HG02973 (cell line): ENCODE measurements around the gene LRRFIP1.
"Not testable (repeated sequence)": the region's sequence is repeated elsewhere in the genome, so short reads cannot be mapped to it uniquely, and the experiment has no call there.

ENCODE experiments used
- ATAC-seq: cut with Tn5 transposase; IDR thresholded peaks from one replicate; pipeline ENCODE4 v1.9.1; 2021; ENCODE audit warnings: moderate library complexity; ENCODE audit not compliant: unreplicated experiment

The LRRFIP1 gene

GRCh38 chr2:237661270-237661669, 33.9 kb downstream of the LRRFIP1 start:
- ATAC-seq: no peak

DNA sequence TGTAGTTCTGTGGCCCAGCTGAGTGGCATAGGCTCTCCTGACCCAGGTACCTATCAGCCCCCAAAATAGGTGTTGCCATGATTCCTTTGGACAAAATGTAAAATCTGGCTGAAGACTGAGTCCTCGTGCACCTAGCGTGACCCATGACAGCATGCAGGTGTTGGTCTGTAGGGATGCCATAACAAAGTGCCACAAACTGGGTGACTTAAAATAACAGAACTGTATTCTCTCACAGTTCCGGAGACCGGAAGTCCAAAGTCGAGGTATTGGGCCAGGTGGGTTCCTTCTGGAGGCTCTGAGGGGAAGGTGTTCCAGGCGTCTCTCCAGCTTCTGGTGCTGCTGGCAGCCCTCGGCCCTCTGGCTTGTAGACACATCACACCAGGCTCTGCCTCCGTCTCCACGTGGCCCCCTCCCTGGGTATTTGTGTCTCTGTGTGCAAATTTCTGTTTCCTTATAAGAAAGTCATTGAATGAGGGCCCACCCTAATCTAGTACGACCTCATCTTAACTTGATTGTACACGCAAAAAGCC, 34.5 kb downstream of the LRRFIP1 start:
- no peak for ATAC-seq

- ATAC-seq: no peak
Measured at GRCh38 chr2:237662671-237663093, 35.3 kb downstream of the LRRFIP1 start.

DNA sequence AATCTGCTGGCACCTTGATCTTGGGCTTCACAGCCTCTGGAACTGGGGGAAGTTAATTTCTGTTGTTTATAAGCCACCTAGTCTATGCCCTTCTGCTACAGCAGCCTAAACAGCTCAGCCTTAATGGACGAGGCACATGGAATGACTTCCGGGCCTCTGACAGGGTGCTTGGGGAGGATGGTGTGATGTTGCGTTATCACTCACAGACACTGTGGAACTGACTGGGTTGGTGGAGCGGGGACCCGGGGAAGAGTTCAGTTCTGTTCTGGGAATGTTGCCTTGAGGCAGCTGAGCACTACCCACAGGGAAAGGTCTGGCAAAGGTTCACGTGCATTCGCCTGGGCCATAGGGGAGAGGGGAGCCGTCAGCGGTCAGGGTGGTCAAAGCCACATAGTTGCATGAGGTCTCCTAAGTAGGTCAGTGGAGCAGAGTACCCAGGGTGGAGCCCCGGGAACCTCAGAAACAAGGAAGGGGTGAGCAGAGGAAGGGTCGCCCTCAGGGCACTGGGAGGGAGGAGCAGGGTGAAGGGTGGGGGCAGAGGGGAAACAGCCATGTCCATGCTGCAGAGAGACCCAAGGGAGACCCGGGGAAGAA, 36.2 kb downstream of the LRRFIP1 start:
- ATAC-seq: no peak

DNA sequence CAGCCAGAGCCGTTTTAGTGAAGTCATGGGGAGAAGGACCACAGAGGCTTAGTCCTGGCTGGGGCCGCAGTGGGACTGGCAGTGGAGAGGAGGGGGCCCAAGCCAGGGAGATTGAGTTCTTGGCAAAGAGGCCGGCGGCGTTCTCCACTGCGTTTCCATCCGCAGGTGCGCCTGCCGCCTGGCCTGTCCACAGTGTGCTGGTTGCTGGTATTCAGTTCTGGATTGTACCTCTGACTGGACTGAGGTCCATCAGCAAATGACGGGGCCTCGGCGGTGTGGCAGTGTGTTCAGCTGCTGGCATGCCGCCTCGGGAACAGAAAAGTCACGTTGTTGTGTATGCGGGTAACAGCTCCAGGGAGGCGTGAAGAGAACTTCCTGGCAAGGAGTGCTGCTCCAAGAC, 36.8 kb downstream of the LRRFIP1 start:
- ATAC-seq: no peak

DNA sequence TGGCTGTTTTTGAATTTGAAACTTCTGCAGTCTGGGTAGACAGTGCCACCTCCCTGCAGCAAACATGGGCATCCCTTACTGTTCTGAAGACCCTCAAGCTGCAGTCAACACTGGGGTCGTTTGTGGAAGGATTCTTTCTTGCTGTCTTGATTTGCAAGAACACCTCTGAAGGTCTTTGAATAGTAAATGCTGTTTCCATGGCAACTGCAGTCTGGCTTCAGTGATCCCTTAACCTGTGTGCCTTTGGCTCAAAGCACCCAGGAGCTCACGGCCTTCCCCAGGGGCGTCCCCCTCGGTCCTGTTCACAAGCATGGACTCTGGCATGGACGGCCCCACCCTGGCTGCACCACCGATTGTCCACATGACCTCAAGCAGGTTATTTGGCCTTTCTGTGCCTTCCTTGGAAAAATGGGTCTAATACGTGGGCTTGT, 38.3 kb downstream of the LRRFIP1 start:
- ATAC-seq: no peak

- no peak for ATAC-seq
Measured at GRCh38 chr2:237666606-237667005, 39.2 kb downstream of the LRRFIP1 start.

DNA sequence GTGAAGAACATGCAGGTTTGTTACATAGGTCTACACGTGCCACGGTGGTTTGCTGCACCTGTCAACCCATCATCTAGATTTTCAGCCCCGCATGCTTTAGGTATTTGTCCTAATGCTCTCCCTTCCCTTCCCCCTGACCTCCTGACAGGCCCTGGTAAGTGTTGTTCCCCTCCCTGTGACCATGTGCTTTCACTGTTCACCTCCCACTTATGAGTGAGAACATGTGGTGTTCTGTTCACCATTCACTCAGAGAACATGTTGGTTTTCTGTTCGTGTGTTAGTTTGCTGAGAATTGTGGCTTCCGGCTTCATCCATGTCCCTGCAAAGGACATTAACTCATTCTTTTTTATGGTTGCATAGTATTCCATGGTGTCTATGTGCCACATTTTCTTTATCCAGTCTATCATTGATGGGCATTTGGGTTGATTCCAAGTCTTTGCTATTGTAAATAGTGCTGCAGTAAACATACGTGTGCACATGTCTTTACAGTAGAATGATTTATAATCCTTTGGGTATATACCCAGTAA, 39.7 kb downstream of the LRRFIP1 start:
- ATAC-seq: not testable (repeated sequence)

DNA sequence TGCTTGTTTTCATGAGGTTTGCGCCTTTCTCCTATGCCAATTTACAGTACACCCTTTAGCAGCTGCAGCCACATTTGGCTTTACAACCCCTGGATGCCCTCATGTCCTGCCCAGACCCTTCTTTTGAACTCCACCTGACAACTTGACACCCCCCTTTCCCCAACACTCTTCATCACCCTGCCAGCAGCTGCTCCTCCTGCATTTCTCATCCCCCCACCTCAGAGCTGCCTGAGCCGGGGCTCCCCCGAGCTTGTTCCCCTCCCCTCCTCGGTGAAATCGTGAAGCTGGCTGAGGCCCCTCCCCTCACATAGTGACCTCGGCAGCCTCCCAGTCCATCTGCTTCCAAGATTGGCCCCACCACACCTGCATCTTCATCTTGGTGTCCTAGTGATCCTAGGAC, 40.5 kb downstream of the LRRFIP1 start:
- no peak for ATAC-seq

- ATAC-seq: no peak
Measured at GRCh38 chr2:237668440-237668839, 41.1 kb downstream of the LRRFIP1 start.

DNA sequence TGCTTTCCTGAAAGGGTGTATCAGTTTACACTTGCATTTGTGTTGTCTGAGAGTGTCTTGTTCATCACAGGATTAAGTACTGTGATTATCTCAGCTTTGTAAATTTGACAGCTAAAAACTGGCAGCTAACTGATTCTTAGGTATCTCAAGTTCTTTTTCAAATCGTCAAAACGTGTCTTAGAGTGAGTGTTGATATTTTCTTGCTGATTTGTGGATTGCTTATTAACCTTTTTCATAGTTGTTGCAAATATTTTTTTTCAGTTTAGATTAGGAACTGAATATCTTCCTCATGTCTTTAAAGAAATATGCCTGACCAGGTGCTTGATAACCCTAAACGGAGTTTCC, 41.9 kb downstream of the LRRFIP1 start:
- ATAC-seq: no peak

- no peak for ATAC-seq
Measured at GRCh38 chr2:237669628-237670392, 42.4 kb downstream of the LRRFIP1 start.

DNA sequence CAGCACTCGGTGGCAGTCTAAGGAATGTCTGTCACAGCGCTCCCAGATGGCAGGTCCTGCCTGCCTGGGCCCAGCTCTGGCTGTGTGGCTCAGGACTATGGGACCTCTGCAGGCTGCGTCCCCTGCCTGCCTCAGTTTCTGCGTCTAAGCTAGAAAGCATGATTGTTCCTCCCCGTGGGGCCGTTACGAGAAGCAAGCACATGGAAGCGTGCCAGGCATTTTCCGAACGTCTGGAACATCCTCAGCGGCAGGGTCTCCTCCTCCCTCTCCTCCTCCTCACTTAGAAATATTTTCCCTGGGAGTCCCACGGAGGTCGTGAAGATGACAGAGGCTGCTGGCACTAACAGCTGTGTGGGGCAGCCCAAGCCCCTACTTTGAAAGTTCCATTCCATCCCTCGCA, 43.3 kb downstream of the LRRFIP1 start:
- no peak for ATAC-seq

- no peak for ATAC-seq
Measured at GRCh38 chr2:237671466-237672138, 44.2 kb downstream of the LRRFIP1 start.

DNA sequence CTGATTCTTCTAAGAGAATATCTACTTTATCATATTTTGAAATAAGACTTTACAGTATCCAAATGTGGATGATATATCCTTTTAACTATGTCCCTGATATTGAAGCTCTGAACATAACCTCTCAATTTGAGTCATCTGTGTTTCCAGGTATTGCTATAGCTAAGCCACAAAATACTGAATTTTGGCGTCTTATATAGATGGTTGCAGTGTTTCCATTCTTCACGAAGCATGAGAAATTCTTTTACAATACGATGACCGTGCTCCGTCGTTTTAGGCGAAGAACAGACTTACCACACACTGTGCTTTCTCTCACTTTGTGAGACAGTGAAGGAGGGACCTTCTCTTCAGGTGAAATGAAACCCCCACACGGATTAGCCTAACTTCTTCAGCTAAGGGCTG, 45.3 kb downstream of the LRRFIP1 start:
- no peak for ATAC-seq

- ATAC-seq: no peak
Measured at GRCh38 chr2:237673130-237674001, 46.0 kb downstream of the LRRFIP1 start.

DNA sequence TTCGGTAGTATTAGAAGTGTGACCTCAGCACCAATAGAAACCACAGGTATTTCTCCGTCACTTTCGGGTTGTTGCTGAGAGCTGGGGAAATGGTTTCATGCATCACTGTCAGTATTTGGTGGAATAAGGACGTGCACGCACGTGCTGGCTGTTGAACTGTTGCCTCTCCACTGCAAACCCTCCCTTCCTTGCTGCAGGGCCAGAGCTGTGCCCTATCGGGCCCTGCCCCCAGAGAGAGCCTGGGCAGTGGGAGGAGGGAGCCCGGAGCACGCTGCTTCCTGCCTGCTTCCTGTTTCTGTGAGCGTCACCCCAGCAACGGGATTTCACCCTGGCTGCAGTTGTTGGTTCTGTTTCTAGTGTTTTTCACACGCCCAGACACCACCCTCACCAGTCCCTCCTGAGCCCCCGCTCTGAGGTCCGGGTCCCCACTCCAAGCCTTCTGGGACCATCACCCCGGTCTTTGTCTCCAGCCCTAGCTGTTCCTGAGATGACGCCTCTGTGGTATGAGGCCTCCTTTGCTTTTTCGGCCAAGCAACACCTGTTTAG, 47.4 kb downstream of the LRRFIP1 start:
- ATAC-seq: peak; percentile 79

- no peak for ATAC-seq
Measured at GRCh38 chr2:237675316-237675715, 47.9 kb downstream of the LRRFIP1 start.

DNA sequence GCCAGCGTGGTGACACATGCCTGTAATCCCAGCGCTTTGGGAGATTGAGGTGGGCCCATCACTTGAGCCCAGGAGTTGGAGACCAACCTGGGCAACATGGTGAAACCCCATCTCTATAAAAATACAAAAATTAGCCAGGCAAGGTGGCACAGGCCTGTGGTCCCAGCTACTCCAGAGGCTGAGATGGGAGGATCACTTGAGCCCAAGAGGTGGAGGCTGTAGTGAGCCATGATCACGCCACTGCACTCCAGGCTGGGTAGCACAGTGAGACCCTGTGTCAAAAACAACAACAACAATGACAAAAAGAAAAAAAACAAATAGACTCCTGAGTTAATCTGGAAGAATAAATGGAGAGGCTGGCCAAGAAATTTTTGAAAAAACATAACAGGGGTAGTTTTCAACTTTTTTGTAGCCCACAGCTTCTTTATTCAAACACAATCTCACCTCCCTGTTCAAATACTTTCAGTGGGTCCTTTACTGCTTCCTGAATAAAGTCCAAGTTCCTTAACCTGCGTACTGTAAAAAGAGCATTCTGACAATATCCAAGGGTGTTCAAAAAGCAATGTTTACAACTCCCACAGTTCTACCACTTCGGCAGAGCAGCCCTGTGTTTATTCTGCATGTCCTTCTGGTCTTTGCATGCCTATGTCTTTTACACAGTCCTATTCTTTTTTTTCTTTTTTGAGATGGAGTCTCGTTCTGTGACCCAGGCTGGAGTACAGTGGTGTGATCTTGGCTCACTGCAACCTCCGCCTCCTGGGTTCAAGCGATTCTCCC, 53.5 kb downstream of the LRRFIP1 start:
- no peak for ATAC-seq

DNA sequence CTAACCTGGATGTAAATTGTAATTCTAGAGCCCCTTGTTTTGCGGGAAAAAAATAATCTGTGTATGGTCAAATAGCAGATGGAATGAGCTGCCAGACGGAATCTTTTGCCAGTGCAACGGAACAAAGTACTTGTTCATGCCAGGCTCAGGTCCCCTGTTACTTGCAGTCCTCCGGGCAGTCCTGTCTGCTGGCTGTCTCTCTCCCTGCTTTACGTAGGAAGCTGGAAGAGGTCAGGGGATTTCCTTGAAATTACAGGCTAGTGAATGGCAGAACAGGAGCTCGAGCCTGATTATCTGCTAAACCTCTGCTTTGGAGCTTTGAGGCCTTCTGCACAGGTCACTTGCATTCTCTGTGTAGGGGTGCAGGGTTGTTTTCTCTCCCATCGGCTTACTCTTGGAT, 54.8 kb downstream of the LRRFIP1 start:
- no peak for ATAC-seq
